HG03103 (cell line): Measurements from ENCODE around the gene WBP2.
"Not testable (repeated sequence)": the region's sequence is repeated elsewhere in the genome, so short reads cannot be mapped to it uniquely, and the experiment has no call there.

Source experiments
- ATAC-seq: cut with Tn5 transposase; IDR thresholded peaks from one replicate; pipeline ENCODE4 v1.9.1; 2021; ENCODE audit warnings: low read depth; ENCODE audit not compliant: unreplicated experiment

WBP2 gene

GRCh38 chr17:75891022-75891604, 36.0 kb upstream of the WBP2 start:
- ATAC-seq, result no peak

- no peak for ATAC-seq
These were observed 34.3 kb upstream of the WBP2 start for GRCh38 chr17:75889454-75889853.

- no peak for ATAC-seq
These were observed 33.3 kb upstream of the WBP2 start for GRCh38 chr17:75888484-75888883.

GRCh38 chr17:75885860-75886259, 30.7 kb upstream of the WBP2 start:
- ATAC-seq, result not testable (repeated sequence)

GRCh38 chr17:75885431-75885830, 30.3 kb upstream of the WBP2 start:
- no peak for ATAC-seq

- no peak for ATAC-seq
These were observed 26.7 kb upstream of the WBP2 start for GRCh38 chr17:75881678-75882454.

GRCh38 chr17:75880266-75880665, 25.1 kb upstream of the WBP2 start:
- no peak for ATAC-seq

- no peak for ATAC-seq
These were observed 23.3 kb upstream of the WBP2 start, which contains the start of gene TRIM47 for GRCh38 chr17:75878174-75878998. Gene TRIM47 (minus strand): TSS chr17:75878581. CDS start chr17:75878548, 33 bp downstream.

GRCh38 chr17:75877752-75878173, 22.6 kb upstream of the WBP2 start:
- no peak for ATAC-seq

GRCh38 chr17:75876938-75877751, 22.0 kb upstream of the WBP2 start:
- no peak for ATAC-seq

GRCh38 chr17:75876190-75876937, 21.2 kb upstream of the WBP2 start:
- ATAC-seq, result no peak

GRCh38 chr17:75875940-75876189, 20.7 kb upstream of the WBP2 start:
- ATAC-seq, result no peak

- ATAC-seq, result no peak
These were observed 20.2 kb upstream of the WBP2 start for GRCh38 chr17:75875182-75875939.

GRCh38 chr17:75874323-75875181, 19.4 kb upstream of the WBP2 start:
- no peak for ATAC-seq

- no peak for ATAC-seq
These were observed 18.6 kb upstream of the WBP2 start for GRCh38 chr17:75873587-75874322.

GRCh38 chr17:75872434-75873351, 17.6 kb upstream of the WBP2 start:
- ATAC-seq, result no peak

- ATAC-seq, result not testable (repeated sequence)
These were observed 15.1 kb upstream of the WBP2 start for GRCh38 chr17:75870228-75870627.
